NOMO-1 treated with DMSO at 0.1 percent for 48 hours (cell line): ENCODE results near the gene MANSC4.

Experiments used
- DNase-seq: peaks from one replicate; lab custom pipeline; 2025; ENCODE audit not compliant: unreplicated experiment; lab: John Stamatoyannopoulos, UW

Gene MANSC4

GRCh38 chr12:27779920-27780611 lies at the start of gene MANSC4, which contains the start of gene KLHL42:
TSS of gene MANSC4 (minus strand) at chr12:27780236. CDS start at chr12:27771276, 8,960 bp downstream.
TSS of gene KLHL42 (plus strand) at chr12:27780233. CDS start at chr12:27780331, 98 bp downstream.
- DNase-seq: peak; percentile 68

- DNase-seq: no peak
These were observed 48.2 kb upstream of the MANSC4 start for GRCh38 chr12:27828196-27828595.

DNA sequence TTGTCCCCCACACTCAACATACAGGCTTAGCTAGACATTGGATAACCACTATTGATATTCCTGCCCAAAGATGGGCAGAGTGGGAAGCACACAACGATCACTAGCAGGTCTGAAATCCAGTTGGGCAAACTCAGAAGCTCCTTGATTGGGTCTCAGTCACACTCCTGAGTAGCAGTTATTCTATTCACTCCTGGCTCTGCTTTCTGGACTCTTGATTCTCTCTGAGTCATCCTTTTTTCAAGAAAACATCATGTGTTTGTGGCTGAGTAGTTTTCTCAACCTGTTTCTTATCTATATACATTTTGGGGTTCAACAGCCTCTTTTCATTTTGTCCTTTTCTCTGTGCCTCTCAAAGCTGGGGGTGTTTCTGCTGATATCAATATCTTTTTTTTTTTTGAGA lies 46.0 kb upstream of the MANSC4 start:
- no peak for DNase-seq

- DNase-seq: no peak
These were observed 44.2 kb upstream of the MANSC4 start for GRCh38 chr12:27824126-27824842.

DNA sequence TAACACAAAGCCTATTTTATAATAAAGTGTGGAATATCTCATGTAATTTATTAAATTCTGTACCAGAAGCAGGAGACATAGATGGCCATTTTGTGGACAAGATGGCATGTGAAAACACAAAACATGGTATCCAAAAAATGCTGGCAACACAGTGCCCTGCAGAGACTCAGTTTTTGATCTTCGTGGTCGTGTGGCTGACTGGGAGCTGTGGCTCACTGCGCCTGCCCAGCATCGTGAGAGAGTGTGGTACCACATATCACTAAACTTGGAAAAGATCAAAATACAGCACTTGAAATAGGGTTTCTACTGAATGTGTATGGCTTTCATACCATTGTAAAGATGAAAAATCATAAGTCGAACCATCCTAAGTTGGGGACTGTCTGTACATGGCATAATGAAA lies 43.0 kb upstream of the MANSC4 start:
- no peak for DNase-seq

GRCh38 chr12:27822076-27822712 lies 42.2 kb upstream of the MANSC4 start:
- DNase-seq: peak; percentile 76

DNA sequence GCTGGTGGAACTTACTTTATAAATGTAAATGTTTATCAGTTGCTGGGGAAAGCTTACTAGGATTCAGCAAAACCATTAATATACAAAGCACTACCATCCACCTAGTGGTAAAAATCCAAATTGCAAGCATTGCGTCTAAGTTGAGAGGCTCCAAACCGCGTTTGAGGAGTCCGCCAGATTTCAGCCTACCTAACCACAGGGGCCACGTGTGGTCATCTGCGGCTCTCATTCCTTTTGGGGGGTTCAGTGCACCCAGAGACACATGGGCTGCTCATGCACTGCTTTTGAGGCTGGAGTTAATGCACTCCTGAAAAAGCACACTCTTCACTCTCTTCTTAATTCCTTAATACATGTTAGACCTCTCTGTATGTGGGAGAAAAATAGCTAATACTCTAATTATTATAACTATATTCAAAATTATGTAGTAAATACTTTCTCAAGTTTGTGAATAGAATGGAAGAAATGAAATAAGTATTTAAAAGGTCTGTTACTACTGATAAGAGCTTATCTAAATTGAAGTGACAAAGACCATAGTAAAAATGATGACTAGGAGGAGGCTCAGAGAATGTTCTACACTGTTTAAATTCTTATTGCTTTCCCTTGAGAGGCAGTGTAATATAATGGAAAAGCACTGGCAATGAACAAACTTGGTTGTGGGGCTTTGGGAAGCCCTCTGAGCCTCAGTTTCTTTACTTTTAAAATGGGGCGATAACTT lies 41.4 kb upstream of the MANSC4 start:
- DNase-seq: peak; percentile 54

GRCh38 chr12:27820564-27820963 lies 40.5 kb upstream of the MANSC4 start:
- no peak for DNase-seq

- no peak for DNase-seq
These were observed 38.4 kb upstream of the MANSC4 start for GRCh38 chr12:27818401-27818918.

- no peak for DNase-seq
These were observed 37.7 kb upstream of the MANSC4 start for GRCh38 chr12:27817766-27818165.

GRCh38 chr12:27814851-27815591 lies 35.0 kb upstream of the MANSC4 start:
- no peak for DNase-seq

- no peak for DNase-seq
These were observed 34.4 kb upstream of the MANSC4 start for GRCh38 chr12:27814411-27814810.

DNA sequence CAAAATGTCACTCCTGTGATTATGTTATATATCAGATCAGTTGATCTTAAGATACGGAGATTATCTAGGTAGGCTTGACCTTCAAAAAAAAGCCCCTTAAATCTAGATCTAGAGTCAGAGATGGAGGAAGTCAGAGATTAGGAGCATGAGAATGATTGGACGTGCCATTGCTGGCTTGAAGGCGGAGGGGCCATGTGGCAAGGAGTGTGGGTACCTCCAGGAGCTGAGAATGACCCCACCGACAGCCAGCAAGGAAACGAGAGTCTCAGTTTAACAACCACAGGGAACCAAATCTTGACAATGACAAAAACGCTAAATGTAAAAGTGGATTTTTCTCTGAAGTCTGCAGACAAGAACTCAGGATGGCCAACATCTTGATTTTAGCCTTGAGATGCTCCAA lies 32.5 kb upstream of the MANSC4 start:
- no peak for DNase-seq

GRCh38 chr12:27810756-27811155 lies 30.7 kb upstream of the MANSC4 start:
- DNase-seq: no peak

DNA sequence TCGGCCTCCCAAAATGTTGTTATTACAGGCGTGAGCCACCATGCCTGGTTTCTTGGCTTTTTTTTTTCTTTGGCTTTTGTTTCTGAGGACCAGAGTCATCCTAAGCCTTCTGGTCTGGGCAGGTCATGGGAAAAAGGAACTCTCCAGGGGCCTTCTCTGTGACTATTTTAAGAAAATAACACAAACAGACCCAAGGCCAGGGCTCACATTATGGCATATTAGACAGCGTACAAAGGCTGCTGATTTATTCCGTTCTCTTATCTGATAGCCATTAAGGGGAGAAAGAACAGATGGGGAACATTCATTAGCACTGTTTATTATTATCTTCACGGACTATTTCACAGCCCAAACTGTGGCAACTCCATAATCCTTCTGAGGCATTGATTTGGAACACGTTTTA lies 28.8 kb upstream of the MANSC4 start:
- no peak for DNase-seq

GRCh38 chr12:27807063-27807703 lies 27.1 kb upstream of the MANSC4 start:
- no peak for DNase-seq

- no peak for DNase-seq
These were observed 26.2 kb upstream of the MANSC4 start for GRCh38 chr12:27806259-27806658.

GRCh38 chr12:27805238-27805637 lies 25.2 kb upstream of the MANSC4 start:
- DNase-seq: no peak

GRCh38 chr12:27802936-27803335 lies 22.9 kb upstream of the MANSC4 start:
- no peak for DNase-seq

- no peak for DNase-seq
These were observed 22.5 kb upstream of the MANSC4 start for GRCh38 chr12:27802511-27802910.
